Endothelial cell of umbilical vein (primary cell): Measurements from ENCODE around the gene SLC8A1.

ENCODE experiments used
- POLR2A ChIP-seq: IDR thresholded peaks from 2 replicates; pipeline ENCODE4 v1.6.1; 2012; ENCODE audit warnings: low read depth, mild to moderate bottlenecking, control low read depth, low read length
- POLR2AphosphoS5 ChIP-seq: IDR thresholded peaks from 2 replicates; pipeline ENCODE4 v1.6.1; 2012; ENCODE audit warnings: low read depth, mild to moderate bottlenecking, control low read depth, low read length, moderate library complexity; ENCODE audit not compliant: insufficient read depth
- TF ChIP-seq, protein P1 (sequence below): IDR thresholded peaks from 2 replicates; pipeline ENCODE4 v1.6.1; 2011; ENCODE audit not compliant: insufficient read depth, insufficient read length
- TF ChIP-seq, protein P2 (sequence below), 2 donors: IDR thresholded peaks; 1 replicate in 1 of 2; 2 replicates in 1 of 2; pipeline ENCODE4 v1.5.1; 2011; ENCODE audit warnings: low read length in 2 of 2, mild to moderate bottlenecking in 2 of 2, moderate library complexity in 2 of 2, control low read depth in 1 of 2, inconsistent platforms in 1 of 2, low read depth in 1 of 2; ENCODE audit not compliant: insufficient read depth in 1 of 2; ENCODE audit errors: extremely low read depth in 1 of 2

DNA sequence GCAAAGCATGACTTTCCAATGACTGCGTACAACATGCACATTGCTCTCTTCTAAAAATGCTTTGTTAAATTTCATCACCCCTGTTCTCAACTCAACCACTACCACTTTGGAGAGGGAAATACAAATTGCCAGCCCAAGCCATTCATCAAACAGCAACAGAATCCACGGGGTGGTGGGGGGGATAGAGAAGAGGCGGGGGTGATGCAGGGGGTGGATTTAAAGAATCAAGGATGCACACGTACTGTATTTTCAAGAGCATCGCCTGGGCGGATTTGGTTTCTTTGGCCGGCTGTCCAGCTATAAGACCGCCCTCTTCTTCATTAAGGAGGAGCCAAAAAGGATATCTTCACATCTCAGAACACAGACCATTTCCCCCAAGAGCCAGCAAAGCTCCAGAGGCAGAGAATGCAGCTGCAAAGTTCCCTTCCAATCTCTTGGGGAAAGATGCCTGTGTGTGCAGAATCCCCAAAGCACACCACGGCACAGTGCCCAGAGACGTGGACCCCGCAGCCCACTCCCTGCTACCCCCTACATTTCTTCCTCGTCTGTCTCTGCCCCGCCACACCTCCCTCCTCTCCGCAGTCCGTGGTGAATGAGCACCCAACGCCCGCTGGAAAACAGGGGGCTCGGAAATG is 977 bp downstream of the SLC8A1 start:
- TF ChIP-seq POLR2AphosphoS5 (no peak), POLR2A (no peak)
- TF ChIP-seq, protein P1, sequence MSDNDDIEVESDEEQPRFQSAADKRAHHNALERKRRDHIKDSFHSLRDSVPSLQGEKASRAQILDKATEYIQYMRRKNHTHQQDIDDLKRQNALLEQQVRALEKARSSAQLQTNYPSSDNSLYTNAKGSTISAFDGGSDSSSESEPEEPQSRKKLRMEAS = no peak
- TF ChIP-seq, protein P2, sequence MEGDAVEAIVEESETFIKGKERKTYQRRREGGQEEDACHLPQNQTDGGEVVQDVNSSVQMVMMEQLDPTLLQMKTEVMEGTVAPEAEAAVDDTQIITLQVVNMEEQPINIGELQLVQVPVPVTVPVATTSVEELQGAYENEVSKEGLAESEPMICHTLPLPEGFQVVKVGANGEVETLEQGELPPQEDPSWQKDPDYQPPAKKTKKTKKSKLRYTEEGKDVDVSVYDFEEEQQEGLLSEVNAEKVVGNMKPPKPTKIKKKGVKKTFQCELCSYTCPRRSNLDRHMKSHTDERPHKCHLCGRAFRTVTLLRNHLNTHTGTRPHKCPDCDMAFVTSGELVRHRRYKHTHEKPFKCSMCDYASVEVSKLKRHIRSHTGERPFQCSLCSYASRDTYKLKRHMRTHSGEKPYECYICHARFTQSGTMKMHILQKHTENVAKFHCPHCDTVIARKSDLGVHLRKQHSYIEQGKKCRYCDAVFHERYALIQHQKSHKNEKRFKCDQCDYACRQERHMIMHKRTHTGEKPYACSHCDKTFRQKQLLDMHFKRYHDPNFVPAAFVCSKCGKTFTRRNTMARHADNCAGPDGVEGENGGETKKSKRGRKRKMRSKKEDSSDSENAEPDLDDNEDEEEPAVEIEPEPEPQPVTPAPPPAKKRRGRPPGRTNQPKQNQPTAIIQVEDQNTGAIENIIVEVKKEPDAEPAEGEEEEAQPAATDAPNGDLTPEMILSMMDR (IDR thresholded peaks at IDR 0.05; ENCODE audit: extremely low read depth in 1 of 2, insufficient read depth in 1 of 2, low read depth in 1 of 2, low read length in 2 of 2) = no peak
